Mesodermal cell (in vitro differentiated cells): Measurements from ENCODE around the gene ASB18.

Experiments used
- H3K27ac ChIP-seq: 2 replicates; pipeline ENCODE4 v1.7.0; 2013; ENCODE audit warnings: mild to moderate bottlenecking, low read depth, low read length, moderate library complexity; ENCODE audit not compliant: severe bottlenecking
- H3K36me3 ChIP-seq: 2 replicates; pipeline ENCODE4 v1.7.1; 2013; ENCODE audit warnings: mild to moderate bottlenecking, low read length, moderate library complexity; ENCODE audit not compliant: control insufficient read depth, insufficient read depth
- H3K4me1 ChIP-seq: one replicate; pipeline ENCODE4 v1.7.1; 2013; ENCODE audit warnings: mild to moderate bottlenecking, low read length; ENCODE audit not compliant: insufficient read depth, control insufficient read depth, poor library complexity, severe bottlenecking
- H3K4me3 ChIP-seq: 2 replicates; pipeline ENCODE4 v1.7.0; 2013; ENCODE audit warnings: low read length, control low read depth, mild to moderate bottlenecking; ENCODE audit not compliant: insufficient read depth, poor library complexity, severe bottlenecking; ENCODE audit errors: extremely low read depth
- H3K9me3 ChIP-seq: 2 replicates; pipeline ENCODE4 v1.7.1; 2013; ENCODE audit warnings: mild to moderate bottlenecking, low read length, moderate library complexity; ENCODE audit not compliant: control insufficient read depth
- WGBS, 2 experiments: methylation state at CpG; one replicate each; pipeline ENCODE4 v1.1.5; 2013; ENCODE audit warnings: missing lambda C conversion rate in 2 of 2; ENCODE audit not compliant: insufficient coverage in 2 of 2; 5-methylcytosine and 5-hydroxymethylcytosine counted together

The ASB18 gene

GRCh38 chr2:236257575-236257974 lies 6.6 kb downstream of the ASB18 start:
- WGBS, 2 experiments, result 92 to 98% methylated on average over 6 of the region's 6 CpGs
- H3K9me3 ChIP-seq, result no peaks in the 10 kb centered on the region
- H3K4me3 ChIP-seq, result no peak overlapping the region
- no peaks in the 10 kb centered on the region for H3K4me1 ChIP-seq
- H3K27ac ChIP-seq, result no peak overlapping the region
- no peaks in the 10 kb centered on the region for H3K36me3 ChIP-seq

- H3K27ac ChIP-seq, result no peak overlapping the region
- 81 to 86% methylated on average over 6 to 7 of the region's 8 CpGs for WGBS, 2 experiments
- no peaks in the 10 kb centered on the region for H3K4me1 ChIP-seq
- H3K9me3 ChIP-seq, result no peaks in the 10 kb centered on the region
- H3K4me3 ChIP-seq, result no peak overlapping the region
- no peaks in the 10 kb centered on the region for H3K36me3 ChIP-seq
These were observed 7.1 kb downstream of the ASB18 start for GRCh38 chr2:236257136-236257535.

DNA sequence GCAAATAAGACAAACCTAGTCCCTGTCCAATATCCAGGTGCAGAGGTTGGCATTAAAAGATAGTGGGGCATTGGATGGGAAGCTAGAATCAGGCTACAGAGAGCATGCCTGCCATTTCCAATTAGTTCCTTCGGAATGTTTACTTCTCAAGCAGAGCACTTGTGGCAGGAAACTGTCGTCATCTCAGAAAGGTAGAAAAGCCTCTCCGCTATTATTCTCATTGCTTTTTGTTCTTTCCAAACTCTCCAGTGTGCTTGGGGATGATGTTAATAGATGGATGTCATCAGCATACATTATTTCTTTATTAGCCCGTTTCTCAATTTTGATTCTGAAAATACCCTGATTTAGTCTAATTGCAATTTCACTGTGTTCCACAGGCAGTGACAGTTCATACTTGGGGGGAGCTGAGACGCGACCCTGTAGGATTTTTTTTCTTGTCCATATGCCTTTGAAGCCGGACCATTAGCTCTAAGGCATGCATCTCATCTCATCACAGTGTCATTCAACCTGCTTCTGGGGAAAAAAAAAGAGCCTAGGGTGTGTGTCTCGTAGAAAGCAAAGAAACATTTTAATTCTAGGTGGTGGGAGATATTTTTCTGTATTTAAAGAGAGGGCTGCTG lies 7.7 kb downstream of the ASB18 start:
- Histone ChIP-seq H3K4me1 (no peaks in the 10 kb centered on the region), H3K9me3 (no peaks in the 10 kb centered on the region), H3K36me3 (no peaks in the 10 kb centered on the region), H3K4me3 (no peak overlapping the region), H3K27ac (no peak overlapping the region)
- 93 to 100% methylated on average over 1 to 3 of the region's 8 CpGs for WGBS, 2 experiments

DNA sequence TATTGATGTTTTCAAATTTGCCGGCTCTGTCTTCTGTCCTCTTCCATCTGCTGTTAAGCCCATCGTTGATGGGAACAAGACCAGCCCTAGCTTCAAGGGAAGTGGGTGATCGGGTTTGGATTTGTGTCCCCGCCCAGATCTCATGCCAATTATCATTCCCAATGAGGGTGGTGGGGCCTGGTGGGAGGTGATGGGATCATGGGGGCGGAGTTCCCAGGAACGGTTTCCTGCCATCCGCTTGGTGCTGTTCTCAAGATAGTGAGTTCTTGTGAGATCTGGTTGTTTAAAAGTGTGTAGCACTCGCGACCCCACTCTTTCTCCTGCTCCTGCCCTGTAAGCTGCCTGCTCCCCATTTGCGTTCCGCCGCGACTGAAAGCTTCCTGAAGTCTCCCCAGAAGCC lies 9.5 kb downstream of the ASB18 start:
- H3K4me3 ChIP-seq, result no peak overlapping the region
- 90 to 94% methylated on average over 6 of the region's 13 CpGs for WGBS, 2 experiments
- no peaks in the 10 kb centered on the region for H3K36me3 ChIP-seq
- no peak overlapping the region for H3K27ac ChIP-seq
- no peaks in the 10 kb centered on the region for H3K4me1 ChIP-seq
- H3K9me3 ChIP-seq, result no peaks in the 10 kb centered on the region

DNA sequence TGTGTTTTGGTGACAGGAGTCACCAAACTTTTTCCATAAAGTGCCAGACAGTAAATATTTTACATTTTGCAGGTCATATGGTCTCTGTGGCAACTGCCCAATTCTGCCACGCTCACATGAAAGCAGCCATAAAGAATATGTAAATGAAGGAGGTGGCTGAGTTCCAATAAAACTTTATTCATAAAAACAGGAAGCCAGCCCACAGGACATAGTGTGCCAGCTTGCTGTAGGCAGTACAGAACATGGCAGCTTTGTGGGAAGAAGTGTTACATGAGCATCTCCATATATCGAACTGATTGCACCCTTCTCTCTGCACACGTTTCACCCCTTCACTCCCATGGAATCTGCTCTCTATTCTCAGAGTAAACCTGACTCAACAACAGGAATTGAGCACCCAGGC lies 10.2 kb downstream of the ASB18 start:
- no peak overlapping the region for H3K27ac ChIP-seq
- WGBS, 2 experiments, result 83 to 94% methylated on average over 2 to 3 of the region's 3 CpGs
- no peak overlapping the region for H3K4me3 ChIP-seq
- no peaks in the 10 kb centered on the region for H3K36me3 ChIP-seq
- H3K4me1 ChIP-seq, result no peaks in the 10 kb centered on the region
- H3K9me3 ChIP-seq, result no peaks in the 10 kb centered on the region

DNA sequence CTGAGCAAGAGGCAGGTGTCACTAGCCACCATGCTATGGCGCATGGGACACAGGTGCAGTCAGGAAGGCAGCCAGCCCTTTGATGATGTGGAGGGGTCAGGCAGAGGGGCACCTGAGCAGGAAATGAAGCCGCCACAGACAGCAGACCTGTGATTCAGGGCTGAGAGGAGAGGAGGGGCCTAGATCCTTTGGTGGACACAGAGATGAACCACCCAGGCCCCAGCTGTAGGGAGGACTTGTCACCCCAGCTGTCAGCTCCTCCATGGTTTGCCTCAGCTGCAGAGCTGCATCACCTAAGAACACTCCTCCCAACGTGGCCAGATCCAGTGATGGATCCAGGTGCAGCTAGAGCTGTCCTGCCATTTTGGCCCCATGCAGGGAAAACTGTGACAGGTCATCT lies 11.6 kb downstream of the ASB18 start:
- Histone ChIP-seq H3K4me3 (no peak overlapping the region), H3K27ac (no peak overlapping the region), H3K9me3 (no peaks in the 10 kb centered on the region), H3K4me1 (no peaks in the 10 kb centered on the region), H3K36me3 (no peaks in the 10 kb centered on the region)
- 81 to 100% methylated on average over 2 to 3 of the region's 3 CpGs for WGBS, 2 experiments

- Histone ChIP-seq H3K4me3 (no peak overlapping the region), H3K36me3 (no peaks in the 10 kb centered on the region), H3K27ac (no peak overlapping the region), H3K9me3 (no peaks in the 10 kb centered on the region), H3K4me1 (no peaks in the 10 kb centered on the region)
- WGBS, 2 experiments, result 89 to 91% methylated on average over 12 of the region's 13 CpGs
These were observed 13.2 kb downstream of the ASB18 start for GRCh38 chr2:236250909-236251579.

- no peaks in the 10 kb centered on the region for H3K9me3 ChIP-seq
- no peak overlapping the region for H3K4me3 ChIP-seq
- no peaks in the 10 kb centered on the region for H3K36me3 ChIP-seq
- no peaks in the 10 kb centered on the region for H3K4me1 ChIP-seq
- no peak overlapping the region for H3K27ac ChIP-seq
- 95% methylated on average over 3 of the region's 3 CpGs; no CpG with 5 or more reads in 1 of the 2 experiments for WGBS, 2 experiments
These were observed 13.9 kb downstream of the ASB18 start for GRCh38 chr2:236250286-236250685.

- 85 to 86% methylated on average over 1 of the region's 2 CpGs for WGBS, 2 experiments
- H3K4me1 ChIP-seq, result no peaks in the 10 kb centered on the region
- H3K9me3 ChIP-seq, result no peaks in the 10 kb centered on the region
- no peak overlapping the region for H3K4me3 ChIP-seq
- H3K36me3 ChIP-seq, result no peaks in the 10 kb centered on the region
- no peak overlapping the region for H3K27ac ChIP-seq
These were observed 15.1 kb downstream of the ASB18 start for GRCh38 chr2:236249066-236249465.

DNA sequence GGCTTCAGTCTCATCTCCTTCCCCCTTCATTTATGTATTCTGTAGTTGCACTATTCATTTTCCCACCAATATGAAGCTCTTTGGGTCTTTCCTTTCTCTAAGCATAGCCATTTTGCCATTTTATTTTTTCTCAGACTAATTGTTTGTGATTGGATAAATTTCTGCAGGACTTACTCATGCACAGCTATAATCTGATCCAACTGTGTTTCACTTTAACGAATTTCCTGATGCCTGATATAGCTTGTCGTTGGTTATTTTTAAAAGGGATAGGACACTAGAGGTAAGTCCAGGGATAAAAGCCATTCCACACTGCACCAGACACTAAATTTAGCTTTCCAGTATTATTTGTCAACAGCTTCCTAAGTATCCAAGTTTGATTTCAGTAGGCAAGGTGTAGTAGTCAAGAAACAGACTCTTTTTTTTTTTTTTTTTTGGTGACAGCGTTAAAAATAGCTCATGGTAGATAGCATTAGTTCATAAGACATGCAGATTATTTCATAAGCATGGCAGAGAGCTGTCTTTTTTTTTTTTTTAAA lies 17.4 kb downstream of the ASB18 start:
- Histone ChIP-seq H3K36me3 (no peaks in the 10 kb centered on the region), H3K9me3 (no peaks in the 10 kb centered on the region)
- no CpG with 5 or more reads among the region's 3 CpGs for WGBS, 2 experiments

DNA sequence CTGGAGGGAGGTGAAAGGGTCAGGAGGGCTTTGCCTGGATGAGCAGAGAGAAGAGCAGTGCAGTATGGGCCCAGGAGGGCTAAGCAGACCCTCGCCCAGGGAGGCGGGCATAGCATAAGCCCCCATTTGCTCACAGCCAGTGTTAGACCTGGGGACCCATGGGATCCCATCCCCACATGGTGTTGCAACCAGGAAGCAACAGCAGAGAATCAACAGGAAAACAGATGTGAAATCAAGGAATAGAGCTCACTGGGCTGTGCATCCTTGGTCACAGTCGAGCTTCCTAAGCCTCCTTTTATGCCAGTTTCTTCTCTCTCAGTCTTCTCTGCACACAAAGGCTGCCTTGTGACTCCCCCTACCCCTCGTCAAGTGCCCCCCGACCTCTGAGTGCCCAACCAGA lies 19.9 kb downstream of the ASB18 start:
- Histone ChIP-seq H3K4me1 (peaks cover 14% of the 10 kb centered on the region), H3K36me3 (no peaks in the 10 kb centered on the region), H3K9me3 (no peaks in the 10 kb centered on the region), H3K27ac (no peak overlapping the region), H3K4me3 (no peak overlapping the region)
- WGBS, 2 experiments, result 67 to 92% methylated on average over 3 of the region's 5 CpGs

More for the DNA sequence above, 17.4 kb downstream of the ASB18 start:
- H3K27ac ChIP-seq, result no peak overlapping the region
- no peak overlapping the region for H3K4me3 ChIP-seq
- H3K4me1 ChIP-seq, result no peaks in the 10 kb centered on the region
